ENCODE measurements around the gene PNMA6A. TPM values are rescaled to one million over a fixed set of nuclear protein-coding genes. Genes with fewer than 3 reads are reported as not detected.
"Not testable (repeated sequence)": the region's sequence is repeated elsewhere in the genome, so short reads cannot be mapped to it uniquely, and the experiment has no call there.

PNMA6A gene
- total RNA-seq, 1 donor from 2014 or later, result 2.0 TPM

DNA sequence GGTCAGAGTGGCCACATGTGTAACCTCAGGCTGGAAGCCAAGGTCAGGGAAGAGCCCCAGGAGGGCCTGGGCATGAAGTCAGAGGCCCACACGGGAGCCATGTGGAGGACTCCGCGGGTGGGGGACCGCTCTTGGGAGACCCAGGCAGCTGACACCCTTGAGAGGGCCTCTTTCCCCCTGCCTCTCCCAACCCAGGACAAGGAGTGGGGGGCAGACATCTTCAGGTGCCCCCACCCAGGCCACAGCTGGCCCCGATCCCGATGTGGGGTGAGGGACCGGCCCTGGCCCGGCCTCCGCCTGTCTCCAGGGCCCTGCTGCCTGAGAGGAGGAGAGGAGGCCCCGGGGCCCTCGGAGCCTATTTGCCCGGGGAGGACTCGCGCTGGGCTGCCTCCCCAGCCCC, 3.1 kb downstream of the PNMA6A start:
- no peak overlapping the region for H3K4me2 ChIP-seq (ENCODE audit: low read length)
- Mint-ChIP-seq H3K9me3 (ENCODE audit: unreplicated experiment) (no peaks in the 10 kb centered on the region), H3K4me3 (ENCODE audit: unreplicated experiment) (no peak overlapping the region), H3K27me3 (ENCODE audit: low read depth, unreplicated experiment) (no peaks in the 10 kb centered on the region), H3K27ac (ENCODE audit: unreplicated experiment) (no peak overlapping the region), H3K36me3 (ENCODE audit: low read depth, unreplicated experiment) (no peaks in the 10 kb centered on the region), H3K4me1 (ENCODE audit: low read depth, unreplicated experiment) (no peaks in the 10 kb centered on the region)
- DNase-seq (ENCODE audit: low read depth) (no peak), FAIRE-seq (no peak)
- no peaks in the 10 kb centered on the region for H3K36me3 ChIP-seq (ENCODE audit: insufficient read depth, low read length)
- H3K9ac ChIP-seq (ENCODE audit: low read length), result no peak overlapping the region
- no peak overlapping the region for H3K4me3 ChIP-seq (ENCODE audit: insufficient read depth, low read depth, low read length)
- H2AFZ ChIP-seq (ENCODE audit: low read depth, low read length), result no peak overlapping the region
- no peaks in the 10 kb centered on the region for H3K4me1 ChIP-seq (ENCODE audit: insufficient read depth, low read length)
- no peak for TF ChIP-seq CTCF (IDR thresholded peaks at IDR 0.05; ENCODE audit: insufficient read depth, low read depth, low read length)
- no peak overlapping the region for H3K27ac ChIP-seq (ENCODE audit: low read depth, low read length)
- H3K79me2 ChIP-seq (ENCODE audit: insufficient read depth, low read length), result no peaks in the 10 kb centered on the region
- no peaks in the 10 kb centered on the region for H4K20me1 ChIP-seq (ENCODE audit: insufficient read depth, low read length)
- H3K27me3 ChIP-seq (ENCODE audit: insufficient read depth, low read length), result no peaks in the 10 kb centered on the region
- no peaks in the 10 kb centered on the region for H3K9me3 ChIP-seq (ENCODE audit: insufficient read depth, low read depth, low read length)

DNA sequence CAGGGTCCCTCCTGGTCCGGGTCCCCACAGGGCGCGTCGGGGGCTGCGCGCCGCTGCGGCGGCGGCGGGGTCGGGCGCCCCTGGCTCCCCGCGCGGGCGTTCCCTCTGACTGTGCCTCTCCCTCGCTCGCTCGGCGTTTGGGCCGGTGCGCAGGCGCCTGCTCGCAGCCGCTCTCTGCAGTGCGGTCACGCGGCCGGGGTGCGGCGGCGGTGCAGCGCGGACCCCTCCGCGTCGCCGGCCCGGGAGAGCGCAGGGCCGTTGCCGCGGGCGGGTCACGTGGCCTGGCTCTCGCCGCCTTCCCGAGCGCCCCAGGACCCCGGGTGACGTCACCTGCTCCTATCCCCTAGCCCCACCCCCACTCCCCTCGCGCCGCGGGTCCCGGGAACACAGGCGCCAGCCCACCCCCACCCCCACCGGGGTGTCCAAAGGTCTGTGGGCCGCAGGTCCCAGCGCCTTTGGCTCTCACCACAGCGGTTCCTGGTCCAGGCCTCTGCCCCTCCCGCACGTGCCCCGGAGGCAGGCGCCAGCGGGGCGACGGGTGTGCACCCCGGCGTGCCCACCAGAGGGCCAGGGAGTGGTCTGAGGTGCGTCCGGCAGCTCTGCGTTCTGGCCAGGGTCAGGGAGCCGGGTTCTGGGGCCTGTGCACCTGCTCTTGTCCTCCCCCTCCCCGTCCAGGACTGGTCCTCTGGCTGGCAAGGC, 5.3 kb downstream of the PNMA6A start:
- H3K9ac ChIP-seq (ENCODE audit: low read length); H4K20me1 ChIP-seq (ENCODE audit: insufficient read depth, low read length); H3K36me3 Mint-ChIP-seq (ENCODE audit: low read depth, unreplicated experiment); H3K4me3 Mint-ChIP-seq (ENCODE audit: unreplicated experiment); H3K79me2 ChIP-seq (ENCODE audit: insufficient read depth, low read length); H3K27me3 ChIP-seq (ENCODE audit: insufficient read depth, low read length); H3K4me1 Mint-ChIP-seq (ENCODE audit: low read depth, unreplicated experiment); H3K9me3 ChIP-seq (ENCODE audit: insufficient read depth, low read depth, low read length); FAIRE-seq; H3K27ac ChIP-seq (ENCODE audit: low read depth, low read length); H2AFZ ChIP-seq (ENCODE audit: low read depth, low read length); H3K27me3 Mint-ChIP-seq (ENCODE audit: low read depth, unreplicated experiment); H3K4me2 ChIP-seq (ENCODE audit: low read length); H3K4me1 ChIP-seq (ENCODE audit: insufficient read depth, low read length); H3K36me3 ChIP-seq (ENCODE audit: insufficient read depth, low read length); H3K9me3 Mint-ChIP-seq (ENCODE audit: unreplicated experiment); H3K27ac Mint-ChIP-seq (ENCODE audit: unreplicated experiment); DNase-seq (ENCODE audit: low read depth); H3K4me3 ChIP-seq (ENCODE audit: insufficient read depth, low read depth, low read length): not testable (repeated sequence)

DNA sequence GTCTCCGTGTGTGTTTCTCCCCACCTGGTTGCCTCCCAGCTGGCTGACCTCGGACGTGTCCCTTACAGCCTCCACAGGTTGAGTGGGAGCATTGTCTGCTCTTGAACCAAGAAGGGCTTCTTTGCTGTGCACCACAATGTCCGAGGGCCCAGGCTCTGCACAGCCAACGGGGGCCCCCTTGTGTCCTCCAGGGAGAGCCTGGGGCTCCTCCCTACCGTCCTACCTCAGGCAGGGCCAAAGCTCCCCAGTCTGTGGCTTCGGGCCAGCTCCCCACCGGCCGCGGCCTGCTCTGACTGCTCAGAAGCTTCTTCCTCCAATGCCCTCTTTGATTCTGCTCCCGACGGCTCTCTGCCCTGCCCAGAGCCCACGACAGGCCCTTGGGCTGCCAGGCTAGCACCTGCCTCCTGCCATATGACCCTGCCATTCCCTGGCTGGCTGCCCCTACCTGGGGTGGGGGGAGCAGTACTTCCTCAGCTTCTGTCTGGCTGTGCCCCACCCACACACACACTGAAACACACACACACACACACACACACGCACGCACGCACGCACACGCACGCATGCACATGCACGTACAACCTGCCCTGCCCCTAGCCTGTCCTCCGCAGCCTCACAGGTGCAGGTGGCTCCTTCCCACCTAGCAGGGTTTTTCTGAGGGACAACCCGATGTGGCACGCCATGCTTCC, 11.1 kb downstream of the PNMA6A start:
- H3K36me3 ChIP-seq (ENCODE audit: insufficient read depth, low read length); H3K4me1 Mint-ChIP-seq (ENCODE audit: low read depth, unreplicated experiment); H3K4me3 ChIP-seq (ENCODE audit: insufficient read depth, low read depth, low read length); H3K4me2 ChIP-seq (ENCODE audit: low read length); H3K4me3 Mint-ChIP-seq (ENCODE audit: unreplicated experiment); H2AFZ ChIP-seq (ENCODE audit: low read depth, low read length); H3K27me3 ChIP-seq (ENCODE audit: insufficient read depth, low read length); H3K27ac Mint-ChIP-seq (ENCODE audit: unreplicated experiment); H4K20me1 ChIP-seq (ENCODE audit: insufficient read depth, low read length); H3K9me3 ChIP-seq (ENCODE audit: insufficient read depth, low read depth, low read length); DNase-seq (ENCODE audit: low read depth); FAIRE-seq; H3K9me3 Mint-ChIP-seq (ENCODE audit: unreplicated experiment); H3K36me3 Mint-ChIP-seq (ENCODE audit: low read depth, unreplicated experiment); H3K27ac ChIP-seq (ENCODE audit: low read depth, low read length); H3K79me2 ChIP-seq (ENCODE audit: insufficient read depth, low read length); H3K4me1 ChIP-seq (ENCODE audit: insufficient read depth, low read length); H3K9ac ChIP-seq (ENCODE audit: low read length): not testable (repeated sequence)
- peaks cover 19% of the 10 kb centered on the region for H3K27me3 Mint-ChIP-seq (ENCODE audit: low read depth, unreplicated experiment)

Data from astrocyte (in vitro differentiated cells and primary cell).